Measurements from ENCODE around the gene SLC13A5.

SLC13A5 gene

DNA sequence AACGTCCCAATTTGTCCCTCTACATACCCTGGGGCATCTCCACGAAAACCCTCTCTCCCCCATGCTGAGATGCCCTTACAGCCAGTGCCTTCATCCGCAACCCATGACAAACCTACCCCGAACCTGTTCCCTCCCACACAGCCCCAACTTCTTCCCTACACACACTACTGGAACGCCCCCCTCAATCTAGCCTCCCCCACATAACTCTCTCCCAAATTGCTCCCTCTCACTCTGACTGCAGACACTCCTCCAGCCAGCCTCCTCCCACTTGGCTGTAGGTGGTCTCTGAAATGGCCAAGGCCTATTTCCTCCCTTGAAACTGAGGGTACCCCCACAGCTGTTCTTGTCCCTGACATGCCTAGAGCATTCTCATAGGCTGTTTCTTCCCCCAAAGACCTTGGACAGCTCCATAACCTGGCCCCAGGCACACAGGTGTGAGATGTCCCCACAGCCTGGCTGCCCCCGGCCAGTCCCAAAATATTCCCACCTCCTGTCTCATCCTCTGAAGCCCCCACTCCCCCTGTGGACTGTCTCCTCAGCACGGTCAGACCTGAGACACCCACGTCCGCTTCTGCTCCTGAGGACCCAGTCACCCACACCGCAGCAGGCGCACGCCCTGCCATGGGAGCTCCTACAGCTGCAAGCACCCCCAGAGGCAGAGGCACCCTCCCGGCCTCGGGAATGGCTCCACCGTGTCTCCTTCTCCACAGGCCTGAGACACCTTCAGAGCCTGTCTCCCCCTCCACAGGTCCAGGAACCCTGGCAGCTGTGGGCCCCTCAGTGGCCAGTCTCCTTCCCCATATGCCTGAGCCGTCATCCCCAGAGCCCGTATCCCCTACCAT, 76.3 kb downstream of the SLC13A5 start:
- DNase-seq, result no peak

DNA sequence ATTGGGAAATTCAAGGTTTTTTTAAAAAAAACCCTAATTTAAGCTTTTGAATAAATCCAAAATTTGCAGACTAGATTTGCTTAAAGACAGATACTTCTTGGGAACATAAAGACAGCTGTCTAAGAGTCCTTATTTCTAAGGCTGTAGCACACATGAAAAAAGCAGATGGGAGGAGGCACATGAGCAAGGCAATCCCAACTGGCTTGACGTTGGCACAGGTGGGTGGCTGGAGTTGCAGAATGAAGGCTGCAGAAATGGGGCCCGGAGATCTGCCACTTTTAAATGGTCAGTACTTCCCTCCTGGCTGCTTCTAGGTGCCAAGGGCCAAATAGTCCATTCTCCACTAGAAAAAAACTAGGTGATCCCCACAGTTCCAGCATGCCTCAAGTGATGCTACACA, 77.1 kb downstream of the SLC13A5 start:
- DNase-seq, result no peak
